Endodermal cell (in vitro differentiated cells): ENCODE measurements around the gene MYO1H. TPM values are rescaled to one million over a fixed set of nuclear protein-coding genes. Genes with fewer than 3 reads are reported as not detected.

ENCODE experiments used
- DNase-seq: peaks from one replicate; pipeline ENCODE4 v3.0.0-alpha.2; 2017
- H3K27ac ChIP-seq: 2 replicates; pipeline ENCODE4 v1.5.1; 2013; ENCODE audit warnings: mild to moderate bottlenecking, low read depth, low read length, moderate library complexity
- H3K27me3 ChIP-seq: 2 replicates; pipeline ENCODE4 v1.6.1; 2013; ENCODE audit warnings: mild to moderate bottlenecking, low read length, moderate library complexity; ENCODE audit not compliant: insufficient read depth, control insufficient read depth, poor library complexity, severe bottlenecking
- H3K36me3 ChIP-seq: 2 replicates; pipeline ENCODE4 v1.7.0; 2013; ENCODE audit warnings: mild to moderate bottlenecking, low read length, moderate library complexity; ENCODE audit not compliant: control insufficient read depth, insufficient read depth
- H3K4me1 ChIP-seq: one replicate; pipeline ENCODE4 v1.7.0; 2013; ENCODE audit warnings: low read length; ENCODE audit not compliant: control insufficient read depth, insufficient read depth
- H3K4me3 ChIP-seq: 2 replicates; pipeline ENCODE4 v1.5.1; 2013; ENCODE audit warnings: mild to moderate bottlenecking, low read length, moderate library complexity
- H3K9ac ChIP-seq: 2 replicates; pipeline ENCODE4 v1.6.1; 2013; ENCODE audit warnings: mild to moderate bottlenecking, low read length, moderate library complexity; ENCODE audit not compliant: poor library complexity, severe bottlenecking; ENCODE audit errors: extremely low read depth
- H3K9me3 ChIP-seq: 2 replicates; pipeline ENCODE4 v1.6.1; 2013; ENCODE audit warnings: mild to moderate bottlenecking, low read length, moderate library complexity; ENCODE audit not compliant: control insufficient read depth
- H3K27ac Mint-ChIP-seq: 2 replicates; pipeline ENCODE4 v1.8.0; 2020; ENCODE audit warnings: mixed read lengths
- H3K27me3 Mint-ChIP-seq: 2 replicates; pipeline ENCODE4 v1.8.0; 2021; ENCODE audit warnings: mild to moderate bottlenecking, mixed read lengths; ENCODE audit not compliant: insufficient read depth
- H3K36me3 Mint-ChIP-seq: 2 replicates; pipeline ENCODE4 v1.8.0; 2020; ENCODE audit warnings: low read depth, mixed read lengths
- H3K4me1 Mint-ChIP-seq: 2 replicates; pipeline ENCODE4 v1.8.0; 2020; ENCODE audit warnings: mixed read lengths
- H3K4me3 Mint-ChIP-seq: 2 replicates; pipeline ENCODE4 v1.8.0; 2020; ENCODE audit warnings: mild to moderate bottlenecking, moderate library complexity, mixed read lengths
- H3K9me3 Mint-ChIP-seq: 2 replicates; pipeline ENCODE4 v1.8.0; 2020; ENCODE audit warnings: mild to moderate bottlenecking, mixed read lengths
- CTCF ChIP-seq: fragments of 200-600 bp; sonication (generic); conservative IDR thresholded peaks from 2 replicates; pipeline ENCODE4 v1.5.0; 2021; ENCODE audit warnings: antibody characterized with exemption, mild to moderate bottlenecking
- WGBS, 2 experiments: methylation state at CpG; one replicate each; pipeline versions ENCODE4 v1.1.5 to v1.1.7; 2013; ENCODE audit warnings: missing lambda C conversion rate in 2 of 2, mixed read lengths in 1 of 2; ENCODE audit not compliant: insufficient coverage in 1 of 2, insufficient read length in 1 of 2; 5-methylcytosine and 5-hydroxymethylcytosine counted together
- total RNA-seq, 2 donors: library from RNA; stranded (reverse); fragmentation: NEBNext Ultra II Directional in 1 of 2; extraction: Animal tissue kit (Norgen Biotek cat#: 25700) in 1 of 2; gene quantifications; 2 replicates in 1 of 2; 3 replicates in 1 of 2; pipeline ENCODE4 v1.2.1, GENCODE V29; 2021

Gene MYO1H
- total RNA-seq, 2 donors from 2014 or later = not detected

DNA sequence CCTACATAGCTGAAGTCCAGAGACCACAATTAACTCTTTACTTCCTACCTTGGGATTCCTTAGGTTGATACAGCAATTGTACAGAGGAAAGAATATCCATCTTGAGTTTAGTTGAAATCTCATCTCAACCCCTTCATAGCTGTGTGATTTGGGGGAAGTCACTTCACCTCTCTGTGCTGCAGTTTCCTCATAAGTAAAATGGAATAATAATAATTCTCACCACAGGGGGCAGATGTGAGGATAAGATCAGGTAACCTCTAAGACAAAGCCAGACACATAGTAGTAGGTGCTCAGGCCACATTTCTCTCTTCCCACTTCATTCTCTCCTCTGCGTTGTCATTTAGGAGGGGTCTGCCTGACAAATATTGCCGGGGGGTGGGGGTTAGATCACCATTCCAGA, 45.3 kb upstream of the MYO1H start:
- DNase-seq = no peak
- Histone ChIP-seq H3K27me3 (no peaks in the 10 kb centered on the region), H3K9ac (no peak overlapping the region), H3K9me3 (no peaks in the 10 kb centered on the region), H3K4me1 (peaks cover 24% of the 10 kb centered on the region), H3K4me3 (no peak overlapping the region), H3K27ac (no peak overlapping the region), H3K36me3 (no peaks in the 10 kb centered on the region)
- Mint-ChIP-seq H3K27me3 (peaks cover 3% of the 10 kb centered on the region), H3K36me3 (no peaks in the 10 kb centered on the region), H3K9me3 (no peaks in the 10 kb centered on the region), H3K27ac (no peak overlapping the region), H3K4me1 (peaks cover 23% of the 10 kb centered on the region), H3K4me3 (no peak overlapping the region)
- no peak for TF ChIP-seq CTCF
- 87% methylated on average over 2 of the region's 2 CpGs; no CpG with 5 or more reads in 1 of the 2 experiments for WGBS, 2 experiments

- Histone ChIP-seq H3K27ac (no peak overlapping the region), H3K4me1 (peaks cover 28% of the 10 kb centered on the region), H3K9me3 (no peaks in the 10 kb centered on the region), H3K36me3 (no peaks in the 10 kb centered on the region), H3K4me3 (no peak overlapping the region), H3K27me3 (no peaks in the 10 kb centered on the region), H3K9ac (no peak overlapping the region)
- no peaks in the 10 kb centered on the region for H3K36me3 Mint-ChIP-seq
- peaks cover 27% of the 10 kb centered on the region for H3K4me1 Mint-ChIP-seq
- no peak overlapping the region for H3K4me3 Mint-ChIP-seq
- no peak overlapping the region for H3K27ac Mint-ChIP-seq
- H3K9me3 Mint-ChIP-seq = no peaks in the 10 kb centered on the region
- no peak for TF ChIP-seq CTCF
- no peak for DNase-seq
- H3K27me3 Mint-ChIP-seq = peaks cover 7% of the 10 kb centered on the region
- 80% methylated on average over 4 of the region's 5 CpGs; no CpG with 5 or more reads in 1 of the 2 experiments for WGBS, 2 experiments
Observed at GRCh38 chr12:109302770-109303169, 44.9 kb upstream of the MYO1H start.

DNA sequence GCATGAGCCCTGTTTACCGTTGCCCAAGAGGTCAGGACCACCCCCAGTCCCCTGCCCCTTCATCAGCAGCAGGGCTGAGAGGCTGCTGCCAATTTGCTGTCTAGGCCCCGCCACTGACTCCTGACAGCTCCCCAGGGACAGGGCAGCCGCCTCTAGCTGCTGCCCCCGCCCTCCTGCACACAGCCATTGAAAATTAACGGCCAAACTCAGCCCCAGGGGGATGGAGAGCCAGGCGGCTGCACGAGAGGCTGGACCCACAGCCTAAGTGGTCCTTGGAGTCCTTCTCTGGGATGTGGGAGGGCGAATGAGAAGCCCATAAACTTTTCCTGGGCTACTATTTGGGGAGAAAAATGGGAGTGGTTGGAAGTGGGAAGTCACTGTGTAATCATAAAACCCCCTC, 43.2 kb upstream of the MYO1H start:
- no peak overlapping the region for H3K27ac ChIP-seq
- H3K9me3 ChIP-seq = no peaks in the 10 kb centered on the region
- no peak for DNase-seq
- peaks cover 31% of the 10 kb centered on the region for H3K4me1 ChIP-seq
- H3K9me3 Mint-ChIP-seq = no peaks in the 10 kb centered on the region
- H3K27ac Mint-ChIP-seq = no peak overlapping the region
- no peak overlapping the region for H3K9ac ChIP-seq
- WGBS, 2 experiments = 54 to 83% methylated on average over 7 to 8 of the region's 8 CpGs
- no peak for TF ChIP-seq CTCF
- peaks cover 22% of the 10 kb centered on the region for H3K27me3 Mint-ChIP-seq
- H3K36me3 Mint-ChIP-seq = no peaks in the 10 kb centered on the region
- H3K4me3 Mint-ChIP-seq = no peak overlapping the region
- H3K36me3 ChIP-seq = no peaks in the 10 kb centered on the region
- H3K4me1 Mint-ChIP-seq = peaks cover 39% of the 10 kb centered on the region
- H3K4me3 ChIP-seq = no peak overlapping the region
- peaks cover 9% of the 10 kb centered on the region for H3K27me3 ChIP-seq
